ENCODE measurements around the gene RPL35.

RPL35 gene

DNA sequence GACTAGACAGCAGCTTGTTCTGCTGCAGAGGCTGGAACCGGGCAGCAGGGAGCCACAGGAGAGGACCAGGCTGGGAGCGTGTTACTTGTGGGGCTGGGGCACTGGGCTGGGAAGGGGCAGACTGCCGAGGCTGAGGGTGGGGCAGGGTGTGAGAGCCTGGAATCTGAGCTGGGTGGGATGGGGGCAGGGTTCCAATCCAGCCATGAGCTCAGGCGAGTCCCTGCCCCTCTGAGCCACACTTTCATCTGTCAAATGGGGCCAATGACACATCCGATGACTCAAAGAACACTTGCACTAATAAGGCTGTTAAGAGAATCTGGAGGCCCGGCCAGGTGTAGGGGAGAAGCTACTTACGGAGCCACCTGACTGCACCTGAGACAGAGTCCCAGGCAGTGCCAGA is 27.2 kb downstream of the RPL35 start:
- no peak for DNase-seq
- in situ Hi-C loops (cut with MboI; ENCODE audit: low pct_unique_long_range_greater_than_20kb, low sequenced_read_pairs): no loop called here

DNA sequence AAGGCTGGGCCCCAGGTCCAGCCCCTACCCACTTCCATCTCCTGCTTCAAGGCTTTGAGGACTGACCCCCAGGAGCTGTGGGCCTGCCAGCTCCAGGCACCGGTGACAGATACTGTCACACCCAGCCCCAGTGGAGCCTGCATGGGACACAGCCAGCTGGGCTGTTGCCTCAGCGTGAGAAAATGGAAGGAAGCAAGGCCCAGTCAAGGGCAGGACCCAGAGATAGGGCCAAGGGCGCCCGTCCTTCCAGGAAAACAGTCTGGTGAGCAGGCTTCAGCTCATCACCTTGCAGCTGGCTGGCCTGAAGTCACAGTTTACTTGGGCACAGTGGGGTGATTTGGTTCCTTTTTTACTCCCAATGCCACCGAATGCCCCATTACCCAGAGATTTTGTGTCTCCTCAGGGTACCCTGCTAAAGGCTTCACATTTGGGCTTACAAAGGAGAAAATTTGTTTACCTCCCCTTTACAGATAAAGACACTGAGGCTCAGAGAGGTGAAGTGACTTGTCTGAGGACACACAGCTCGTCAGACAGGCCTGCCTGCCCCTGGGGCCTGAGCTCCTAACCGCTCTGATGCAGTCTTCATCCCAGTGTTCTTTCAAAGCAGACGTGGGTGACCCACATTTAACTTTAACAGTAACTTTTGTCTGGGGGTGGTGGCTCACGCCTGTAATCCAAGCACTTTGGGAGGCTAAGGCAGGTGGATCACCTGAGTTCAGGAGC is 30.0 kb downstream of the RPL35 start:
- DNase-seq: no peak
- in situ Hi-C loops (cut with MboI; ENCODE audit: low pct_unique_long_range_greater_than_20kb, low sequenced_read_pairs): no loop called here

GRCh38 chr9:124830593-124830992 is 31.2 kb downstream of the RPL35 start:
- in situ Hi-C loops (cut with MboI; ENCODE audit: low pct_unique_long_range_greater_than_20kb, low sequenced_read_pairs): no loop called here
- DNase-seq: no peak

DNA sequence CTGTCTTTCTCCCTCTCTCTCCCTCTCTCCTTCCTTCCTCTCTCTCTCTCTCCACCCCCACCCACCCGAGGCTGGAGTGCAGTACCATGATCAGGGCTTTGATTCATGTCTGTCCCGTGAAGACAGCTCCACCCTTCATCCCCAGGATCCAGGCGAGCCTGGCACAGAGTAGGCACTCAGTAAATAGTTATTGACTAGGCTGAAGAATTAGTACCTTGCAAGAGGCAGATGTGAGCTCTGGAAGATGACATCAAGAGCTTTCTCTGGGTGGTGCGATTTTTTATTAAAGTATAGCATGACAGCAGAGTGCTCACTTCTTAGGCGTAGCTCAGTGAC is 32.5 kb downstream of the RPL35 start:
- no peak for DNase-seq
- in situ Hi-C loops (cut with MboI; ENCODE audit: low pct_unique_long_range_greater_than_20kb, low sequenced_read_pairs): no loop called here

- in situ Hi-C loops (cut with MboI; ENCODE audit: low pct_unique_long_range_greater_than_20kb, low sequenced_read_pairs): no loop called here
These were observed 33.0 kb downstream of the RPL35 start for GRCh38 chr9:124828489-124829333.

GRCh38 chr9:124820698-124821623 is 40.8 kb downstream of the RPL35 start:
- in situ Hi-C loops (cut with MboI; ENCODE audit: low pct_unique_long_range_greater_than_20kb, low sequenced_read_pairs): no loop called here
- DNase-seq: no peak

More at GRCh38 chr9:124828489-124829333, 33.0 kb downstream of the RPL35 start:
- no peak for DNase-seq

DNA sequence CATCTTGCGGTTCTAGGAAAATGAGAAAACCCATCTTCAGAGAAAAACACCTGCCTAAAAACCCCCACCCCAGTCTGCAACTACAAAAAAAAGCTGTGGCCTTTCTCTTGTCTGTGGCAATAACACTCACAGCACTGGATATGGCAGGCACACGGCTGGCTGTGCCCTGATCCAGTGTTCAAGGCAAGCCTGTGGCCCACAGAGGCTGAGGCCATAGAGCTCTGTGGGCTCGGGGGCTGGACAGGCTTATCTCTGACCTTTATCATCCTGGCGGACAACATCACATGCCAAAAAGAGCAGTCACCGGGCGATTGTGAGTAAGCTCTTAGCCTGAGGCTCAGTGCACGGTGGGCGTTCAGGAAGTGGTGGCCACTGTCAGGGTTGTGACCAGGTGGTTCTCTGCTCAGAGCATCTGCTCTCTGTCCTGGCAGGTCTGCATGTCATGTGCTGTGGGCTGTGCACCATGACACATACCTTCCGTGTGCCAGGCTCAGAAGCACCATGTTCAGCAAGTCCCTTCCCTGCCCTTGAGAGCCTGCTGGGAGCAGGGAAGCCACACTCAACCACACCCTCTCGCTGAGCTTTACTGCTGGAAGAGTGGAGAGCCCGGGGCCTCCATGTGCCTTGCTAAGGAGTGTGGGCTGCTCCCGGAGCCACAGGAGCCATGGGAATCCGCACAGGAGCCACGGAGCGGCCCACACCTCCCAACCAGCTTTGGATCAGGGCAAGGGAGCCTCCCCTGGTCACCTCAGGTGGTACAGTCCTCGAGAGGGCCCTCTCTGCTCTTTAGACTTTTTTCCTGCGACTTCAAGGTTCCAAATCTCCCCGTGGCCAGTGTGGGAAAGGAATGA is 43.1 kb downstream of the RPL35 start:
- peak; percentile 27 for DNase-seq
- in situ Hi-C loops (cut with MboI; ENCODE audit: low pct_unique_long_range_greater_than_20kb, low sequenced_read_pairs): no loop called here

- DNase-seq: no peak
- in situ Hi-C loops (cut with MboI; ENCODE audit: low pct_unique_long_range_greater_than_20kb, low sequenced_read_pairs): no loop called here
These were observed 46.2 kb downstream of the RPL35 start for GRCh38 chr9:124815601-124816000.

- in situ Hi-C loops (cut with MboI; ENCODE audit: low pct_unique_long_range_greater_than_20kb, low sequenced_read_pairs): no loop called here
- DNase-seq: no peak
These were observed 47.6 kb downstream of the RPL35 start for GRCh38 chr9:124814164-124814535.

- in situ Hi-C loops (cut with MboI; ENCODE audit: low pct_unique_long_range_greater_than_20kb, low sequenced_read_pairs): no loop called here
- DNase-seq: no peak
These were observed 48.1 kb downstream of the RPL35 start for GRCh38 chr9:124813501-124814163.

DNA sequence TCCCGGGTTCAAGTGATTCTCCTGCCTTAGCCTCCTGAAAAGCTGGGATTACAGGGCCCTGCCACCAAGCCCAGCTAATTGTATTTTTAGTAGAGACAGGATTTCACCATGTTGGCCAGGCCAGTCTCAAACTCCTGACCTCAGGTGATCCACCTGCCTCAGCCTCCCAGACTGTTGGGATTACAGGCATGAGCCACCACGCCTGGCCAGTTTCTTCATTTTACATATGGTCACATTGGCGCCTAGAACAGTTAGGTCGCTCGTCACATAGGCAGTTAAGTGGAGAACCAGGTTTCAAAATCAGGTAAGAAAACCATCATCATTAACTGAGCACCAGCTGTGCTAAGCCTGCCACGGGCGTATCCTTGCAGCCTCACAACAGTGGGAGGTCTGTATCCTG is 48.7 kb downstream of the RPL35 start:
- no peak for DNase-seq
- in situ Hi-C loops (cut with MboI; ENCODE audit: low pct_unique_long_range_greater_than_20kb, low sequenced_read_pairs): no loop called here

GRCh38 chr9:124812441-124812876 is 49.3 kb downstream of the RPL35 start:
- in situ Hi-C loops (cut with MboI; ENCODE audit: low pct_unique_long_range_greater_than_20kb, low sequenced_read_pairs): no loop called here
- peak; percentile 23 for DNase-seq

DNA sequence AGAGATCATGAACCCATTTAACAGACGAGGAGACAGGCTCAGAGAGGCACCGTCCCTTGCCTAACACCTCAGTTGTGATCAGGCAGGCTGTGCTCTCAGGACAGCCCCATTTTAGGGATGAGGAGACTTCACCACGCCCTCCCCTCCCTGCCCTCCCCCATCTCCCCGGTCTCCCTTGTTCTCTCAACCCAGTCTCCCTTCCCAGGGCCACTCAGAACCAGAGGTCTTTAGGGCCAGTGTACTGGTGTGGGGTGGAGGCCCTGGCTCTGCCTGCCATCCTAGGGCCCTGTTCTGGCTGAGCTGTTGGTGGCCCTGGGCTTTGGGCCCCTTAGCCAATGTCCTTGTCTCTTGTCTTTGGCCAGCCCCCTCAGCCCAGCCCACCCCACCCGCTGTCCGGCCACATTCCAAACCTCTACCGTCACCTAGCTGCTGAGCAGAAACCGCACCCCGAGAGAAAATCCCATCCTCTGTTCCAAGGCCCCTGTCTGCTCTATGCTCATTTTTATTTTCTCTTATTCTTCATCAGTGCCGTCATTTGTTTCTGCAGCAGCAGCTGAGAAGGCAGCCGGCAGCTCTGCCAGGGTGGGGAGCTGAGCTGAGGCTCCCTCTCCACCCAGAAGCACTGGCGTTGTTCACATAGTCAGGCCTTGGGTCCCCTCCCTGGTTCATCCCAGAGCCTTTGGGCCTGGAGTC is 50.9 kb downstream of the RPL35 start:
- in situ Hi-C loops (cut with MboI; ENCODE audit: low pct_unique_long_range_greater_than_20kb, low sequenced_read_pairs): no loop called here
- DNase-seq: no peak

- DNase-seq: no peak
- in situ Hi-C loops (cut with MboI; ENCODE audit: low pct_unique_long_range_greater_than_20kb, low sequenced_read_pairs): no loop called here
These were observed 51.8 kb downstream of the RPL35 start for GRCh38 chr9:124809741-124810500.

- in situ Hi-C loops (cut with MboI; ENCODE audit: low pct_unique_long_range_greater_than_20kb, low sequenced_read_pairs): no loop called here
- no peak for DNase-seq
These were observed 52.5 kb downstream of the RPL35 start for GRCh38 chr9:124809211-124809610.

DNA sequence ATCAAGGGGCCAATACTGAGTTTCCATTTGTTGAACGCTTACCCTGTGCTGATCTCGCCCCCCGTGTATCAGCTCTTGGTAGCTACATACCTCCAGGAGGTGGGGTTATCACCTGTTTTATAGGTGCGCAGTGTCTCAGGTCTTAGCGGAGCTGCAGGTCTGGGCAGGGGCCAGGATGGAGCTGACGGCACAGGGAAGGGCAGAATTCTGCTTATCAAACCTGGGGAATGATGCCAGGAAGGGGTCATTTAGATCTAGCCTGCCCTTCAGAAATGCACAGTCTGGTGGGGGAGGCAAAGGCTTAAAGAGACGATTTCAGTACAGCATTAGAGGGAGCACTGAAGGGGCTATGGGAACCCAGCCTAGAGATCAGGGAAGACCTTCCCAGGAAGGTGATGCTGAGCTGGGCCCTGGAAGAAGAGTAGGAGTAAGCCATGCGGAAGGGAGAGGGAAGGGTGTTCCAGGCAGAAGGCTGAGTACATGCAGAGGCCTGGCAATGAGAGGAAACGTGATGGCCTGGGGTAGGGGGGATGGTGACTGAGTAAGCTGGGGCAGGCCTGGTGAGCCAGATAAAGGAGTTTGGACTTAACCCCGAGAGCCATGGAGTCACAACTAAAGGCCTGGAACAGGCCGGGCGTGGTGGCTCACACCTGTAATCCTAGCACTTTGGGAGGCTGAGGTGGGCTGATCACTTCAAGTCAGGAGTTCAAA is 53.4 kb downstream of the RPL35 start:
- no peak for DNase-seq
- in situ Hi-C loops (cut with MboI; ENCODE audit: low pct_unique_long_range_greater_than_20kb, low sequenced_read_pairs): no loop called here
